HG03039 (cell line): ENCODE results near the gene DCST1.

Experiments used
- ATAC-seq: cut with Tn5 transposase; IDR thresholded peaks from one replicate; pipeline ENCODE4 v1.9.1; 2021; ENCODE audit warnings: mild to moderate bottlenecking, moderate library complexity; ENCODE audit not compliant: unreplicated experiment

DCST1 gene

DNA sequence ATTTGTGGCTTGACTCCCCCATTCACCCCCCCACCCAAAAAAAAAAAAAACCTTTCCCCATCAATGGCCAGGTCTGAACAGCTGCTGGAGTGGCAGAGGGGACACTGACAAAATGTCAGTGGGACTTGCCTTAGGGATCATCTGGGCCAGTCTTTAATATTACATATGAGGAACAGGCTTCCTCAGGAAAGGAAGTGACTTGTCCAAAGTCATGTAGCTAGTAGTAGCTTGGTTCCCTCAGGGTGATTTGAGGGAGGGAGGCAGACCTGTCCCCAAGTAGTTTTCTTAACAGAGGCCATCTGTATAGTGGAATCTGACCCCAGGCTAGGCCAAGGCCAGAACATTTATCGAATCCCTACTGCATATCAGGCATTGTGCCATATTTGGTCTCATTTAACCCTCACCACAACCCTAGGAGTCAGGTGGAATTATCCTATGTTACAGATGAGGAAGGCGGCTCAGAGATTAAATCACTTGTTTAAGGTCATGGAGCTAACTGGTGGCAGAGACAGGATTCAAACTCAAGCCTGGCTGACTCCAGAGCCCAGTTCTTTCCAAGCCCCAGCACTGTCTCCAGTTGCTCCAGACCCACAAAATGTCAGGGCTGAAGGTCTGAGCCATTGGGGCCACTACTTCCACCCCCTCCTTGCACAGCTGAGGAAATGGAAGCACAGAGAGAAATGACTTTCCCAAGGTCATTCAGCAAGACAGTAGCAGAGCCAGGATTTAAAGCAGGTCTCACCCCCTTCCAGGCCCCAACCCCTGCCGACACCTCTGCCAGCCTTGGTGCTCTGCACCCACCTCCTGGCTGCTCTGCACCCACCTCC is 20.6 kb upstream of the DCST1 start:
- ATAC-seq = no peak

DNA sequence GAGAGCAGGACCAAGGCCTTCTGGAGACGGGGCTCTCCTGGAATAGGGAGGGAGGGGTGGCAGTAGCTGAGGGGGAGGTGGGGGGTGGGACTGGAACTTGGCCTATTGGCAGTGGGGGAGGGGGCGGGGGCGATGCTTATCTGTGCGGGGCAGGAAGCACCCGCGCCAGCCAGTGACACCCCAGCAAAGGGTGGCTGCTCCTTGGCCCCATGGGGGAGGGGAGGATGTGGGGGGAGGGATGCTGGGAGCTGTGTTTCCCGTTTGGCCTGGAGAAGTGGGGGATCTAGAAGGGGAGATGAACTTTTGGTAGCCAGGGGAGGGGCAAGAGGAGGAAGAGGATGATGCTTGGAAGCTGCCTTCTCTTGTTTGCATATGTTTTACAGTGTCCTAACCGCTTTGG is 20.0 kb upstream of the DCST1 start:
- no peak for ATAC-seq

DNA sequence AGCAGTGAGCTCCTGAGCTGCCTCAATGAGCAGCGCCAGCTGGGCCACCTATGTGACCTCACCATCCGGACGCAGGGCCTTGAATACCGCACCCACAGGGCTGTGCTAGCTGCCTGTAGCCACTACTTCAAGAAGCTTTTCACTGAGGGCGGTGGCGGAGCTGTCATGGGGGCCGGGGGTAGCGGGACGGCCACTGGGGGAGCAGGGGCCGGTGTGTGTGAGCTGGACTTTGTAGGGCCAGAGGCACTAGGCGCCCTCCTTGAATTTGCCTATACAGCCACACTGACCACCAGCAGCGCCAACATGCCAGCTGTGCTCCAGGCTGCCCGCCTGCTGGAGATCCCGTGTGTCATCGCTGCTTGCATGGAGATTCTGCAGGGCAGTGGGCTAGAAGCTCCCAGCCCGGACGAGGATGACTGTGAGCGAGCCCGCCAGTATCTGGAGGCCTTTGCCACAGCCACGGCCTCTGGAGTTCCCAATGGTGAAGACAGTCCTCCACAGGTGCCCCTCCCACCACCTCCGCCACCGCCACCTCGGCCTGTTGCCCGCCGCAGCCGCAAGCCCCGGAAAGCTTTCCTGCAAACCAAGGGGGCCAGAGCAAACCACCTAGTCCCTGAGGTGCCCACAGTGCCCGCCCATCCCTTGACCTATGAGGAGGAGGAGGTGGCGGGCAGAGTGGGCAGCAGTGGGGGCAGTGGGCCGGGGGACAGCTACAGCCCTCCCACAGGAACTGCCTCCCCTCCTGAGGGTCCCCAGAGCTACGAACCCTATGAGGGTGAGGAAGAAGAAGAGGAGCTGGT is 18.7 kb upstream of the DCST1 start:
- no peak for ATAC-seq

DNA sequence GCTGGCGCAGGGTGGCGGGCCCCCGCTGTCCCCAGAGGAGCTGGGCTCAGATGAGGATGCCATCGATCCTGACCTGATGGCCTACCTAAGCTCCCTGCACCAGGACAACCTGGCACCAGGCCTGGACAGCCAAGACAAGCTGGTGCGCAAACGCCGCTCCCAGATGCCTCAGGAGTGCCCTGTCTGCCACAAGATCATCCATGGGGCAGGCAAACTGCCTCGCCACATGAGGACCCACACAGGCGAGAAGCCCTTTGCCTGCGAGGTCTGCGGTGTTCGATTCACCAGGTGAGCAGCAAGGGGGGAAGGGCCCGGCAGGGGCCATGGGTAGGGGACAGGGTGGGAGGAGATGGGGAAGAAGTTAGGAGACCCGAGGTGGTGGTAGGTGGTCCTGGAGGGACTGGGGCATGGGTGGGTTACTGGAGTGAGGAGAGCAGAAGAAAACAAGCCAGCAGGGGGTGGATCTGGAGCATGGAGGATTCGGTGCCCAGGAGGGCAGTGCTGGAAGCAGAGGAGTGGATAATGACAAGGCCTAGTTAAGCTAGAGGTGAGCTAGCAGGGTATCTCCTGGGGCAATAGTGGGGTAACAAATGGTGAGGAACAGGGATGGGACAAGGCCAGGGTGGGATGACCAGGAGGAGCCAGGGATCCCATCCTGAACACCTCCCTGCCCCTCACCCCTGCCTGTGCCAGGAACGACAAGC is 17.9 kb upstream of the DCST1 start:
- no peak for ATAC-seq

DNA sequence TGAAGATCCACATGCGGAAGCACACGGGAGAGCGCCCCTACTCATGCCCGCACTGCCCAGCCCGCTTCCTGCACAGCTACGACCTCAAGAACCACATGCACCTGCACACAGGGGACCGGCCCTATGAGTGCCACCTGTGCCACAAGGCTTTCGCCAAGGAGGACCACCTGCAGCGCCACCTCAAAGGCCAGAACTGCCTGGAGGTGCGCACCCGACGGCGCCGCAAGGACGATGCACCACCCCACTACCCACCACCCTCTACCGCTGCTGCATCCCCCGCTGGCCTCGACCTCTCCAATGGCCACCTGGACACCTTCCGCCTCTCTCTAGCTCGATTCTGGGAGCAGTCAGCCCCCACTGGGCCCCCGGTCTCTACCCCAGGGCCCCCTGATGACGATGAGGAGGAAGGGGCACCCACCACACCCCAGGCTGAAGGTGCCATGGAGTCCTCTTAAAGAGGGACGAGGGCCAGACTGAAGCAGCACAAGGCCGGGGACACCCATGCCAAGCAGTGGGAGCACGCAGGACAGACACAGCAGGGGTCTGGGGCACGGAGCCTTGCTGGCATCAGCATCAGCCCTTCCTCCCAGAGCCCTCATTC is 17.3 kb upstream of the DCST1 start:
- no peak for ATAC-seq

DNA sequence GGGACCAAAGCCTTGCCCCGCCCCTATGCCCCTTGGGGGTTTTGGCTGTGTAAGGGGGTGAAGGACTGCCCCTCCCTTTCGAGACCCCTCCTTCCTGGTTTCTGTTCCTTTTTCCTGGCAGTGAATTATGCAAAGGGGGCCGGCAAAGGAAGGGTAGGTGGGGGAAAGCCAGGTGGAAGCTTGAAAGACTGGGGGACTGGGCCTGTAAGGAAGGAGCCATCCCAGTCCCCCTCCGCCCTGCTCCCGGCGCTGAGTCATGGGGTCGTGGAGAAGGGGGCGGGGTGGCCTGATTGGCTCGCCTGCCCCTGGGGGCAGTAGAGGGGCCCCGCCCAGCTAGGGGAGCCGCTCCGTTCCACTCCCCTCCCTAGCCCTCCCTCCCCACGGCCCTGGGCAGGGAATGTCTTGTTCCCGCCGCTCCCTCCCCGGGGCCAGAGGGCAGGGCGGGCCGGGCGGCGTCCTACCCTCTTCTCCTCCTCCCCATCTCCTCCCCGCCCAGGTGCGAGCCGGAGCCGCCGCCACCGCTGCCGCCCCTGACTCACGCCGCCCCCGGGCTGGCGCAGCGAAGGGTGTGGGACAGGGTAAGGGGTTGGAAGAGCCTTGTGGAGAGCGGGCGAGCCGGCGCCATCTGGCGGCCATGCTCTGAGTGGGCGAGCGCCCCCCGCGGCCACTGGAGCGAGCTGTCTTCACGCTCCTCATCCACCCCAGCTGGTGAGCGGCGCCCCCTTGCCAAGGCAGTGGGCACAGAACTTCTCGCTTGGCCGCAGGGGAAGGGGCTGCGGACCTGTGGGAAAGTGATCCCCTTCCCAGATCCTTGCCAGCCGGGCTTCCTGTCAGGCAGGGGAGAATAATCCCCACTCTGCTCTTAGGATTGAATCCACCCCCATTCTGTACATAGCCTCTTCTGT is 16.3 kb upstream of the DCST1 start:
- ATAC-seq = peak; percentile 59

DNA sequence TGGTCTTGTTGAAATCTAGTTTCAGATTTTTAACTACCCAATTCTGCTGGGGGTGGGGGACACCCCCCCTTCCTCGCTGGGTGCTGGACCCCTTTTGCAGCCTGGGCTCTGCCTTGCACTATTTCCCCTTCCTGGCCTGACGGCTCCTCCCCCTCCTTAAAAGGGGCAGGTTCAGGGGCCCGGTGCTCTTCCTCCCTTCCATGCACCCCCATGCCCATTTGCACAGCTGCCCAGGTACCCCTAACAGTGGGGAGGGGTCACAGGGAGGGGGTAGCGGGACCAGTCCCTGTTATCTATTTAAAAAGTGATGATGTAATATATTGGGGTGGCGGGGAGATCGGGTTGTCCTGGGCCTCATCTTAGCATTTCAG is 15.7 kb upstream of the DCST1 start:
- no peak for ATAC-seq

DNA sequence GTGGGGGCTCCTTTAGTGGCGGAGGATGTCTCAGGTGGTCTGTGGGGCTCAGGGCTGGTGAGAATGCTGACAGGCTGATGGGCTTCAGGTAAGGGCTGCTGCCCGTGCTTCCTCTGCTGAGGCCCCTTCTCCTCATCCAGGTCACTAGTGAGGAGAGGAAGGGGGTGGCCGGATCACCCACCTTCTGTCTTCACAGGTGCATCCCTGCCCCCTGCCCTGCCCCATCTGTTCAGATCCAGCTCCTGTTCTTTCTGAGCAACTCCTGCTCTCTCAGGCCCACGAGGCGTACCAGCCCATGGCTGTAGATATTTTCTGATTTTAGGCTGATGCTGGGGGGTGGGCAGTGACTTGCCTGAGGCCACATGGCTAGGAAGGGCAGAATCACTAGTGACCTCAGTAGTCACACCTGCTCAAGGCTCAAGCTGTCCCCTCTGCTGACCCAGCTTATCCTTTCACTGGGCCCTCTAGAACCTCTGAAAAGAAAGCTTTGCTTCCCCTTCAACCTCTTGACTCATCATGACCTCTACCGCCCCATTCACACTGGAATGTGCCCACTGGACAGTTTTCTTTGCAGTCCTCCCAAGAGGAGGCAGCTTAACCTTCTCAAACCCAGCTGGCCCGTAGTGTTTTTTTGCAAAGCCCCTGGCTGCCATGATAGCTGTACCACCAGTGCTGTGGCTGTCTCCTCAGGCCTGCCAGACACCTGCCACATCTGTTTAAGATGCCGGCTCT is 14.8 kb upstream of the DCST1 start:
- no peak for ATAC-seq

DNA sequence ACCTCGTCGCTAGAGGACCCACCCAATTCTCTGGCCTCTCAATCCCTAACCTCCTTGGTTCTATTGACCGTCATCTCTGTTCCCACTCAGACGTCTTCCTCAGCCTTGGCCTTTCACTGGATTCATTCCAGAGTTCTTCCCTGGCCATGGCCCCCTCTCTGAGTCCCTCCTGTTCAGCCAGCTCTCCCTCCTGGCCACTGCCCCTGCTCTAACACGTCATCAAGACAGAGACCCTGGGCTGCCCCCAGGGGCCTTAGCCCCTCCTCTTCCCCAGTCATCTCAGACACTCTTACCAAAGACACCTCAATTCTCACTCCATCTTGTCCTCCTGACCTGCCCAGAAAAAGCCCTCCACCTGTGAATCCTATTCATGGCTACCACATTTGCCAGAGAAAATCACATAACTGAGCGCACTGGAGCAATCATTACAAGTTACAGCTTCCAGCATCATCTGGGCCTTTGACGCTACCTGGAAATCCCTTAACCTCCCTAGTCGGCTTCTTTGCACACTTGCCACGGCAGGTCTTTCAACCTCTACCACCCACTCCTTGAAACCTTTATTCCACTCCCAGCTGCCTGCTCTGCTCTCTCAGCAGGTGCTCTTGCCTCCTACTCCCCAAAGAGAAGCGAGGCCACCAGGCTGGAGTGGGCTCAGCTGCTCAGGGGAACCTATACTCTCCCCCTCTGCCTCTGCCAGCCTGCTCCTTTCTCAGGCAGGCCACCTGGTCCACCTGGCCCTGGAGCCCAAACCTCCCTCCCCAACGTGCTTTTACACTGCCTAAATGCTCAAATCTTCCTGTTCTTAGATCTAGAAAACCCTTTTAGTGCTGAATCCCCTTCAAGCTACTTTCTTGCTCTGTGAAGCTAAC is 14.0 kb upstream of the DCST1 start:
- no peak for ATAC-seq

DNA sequence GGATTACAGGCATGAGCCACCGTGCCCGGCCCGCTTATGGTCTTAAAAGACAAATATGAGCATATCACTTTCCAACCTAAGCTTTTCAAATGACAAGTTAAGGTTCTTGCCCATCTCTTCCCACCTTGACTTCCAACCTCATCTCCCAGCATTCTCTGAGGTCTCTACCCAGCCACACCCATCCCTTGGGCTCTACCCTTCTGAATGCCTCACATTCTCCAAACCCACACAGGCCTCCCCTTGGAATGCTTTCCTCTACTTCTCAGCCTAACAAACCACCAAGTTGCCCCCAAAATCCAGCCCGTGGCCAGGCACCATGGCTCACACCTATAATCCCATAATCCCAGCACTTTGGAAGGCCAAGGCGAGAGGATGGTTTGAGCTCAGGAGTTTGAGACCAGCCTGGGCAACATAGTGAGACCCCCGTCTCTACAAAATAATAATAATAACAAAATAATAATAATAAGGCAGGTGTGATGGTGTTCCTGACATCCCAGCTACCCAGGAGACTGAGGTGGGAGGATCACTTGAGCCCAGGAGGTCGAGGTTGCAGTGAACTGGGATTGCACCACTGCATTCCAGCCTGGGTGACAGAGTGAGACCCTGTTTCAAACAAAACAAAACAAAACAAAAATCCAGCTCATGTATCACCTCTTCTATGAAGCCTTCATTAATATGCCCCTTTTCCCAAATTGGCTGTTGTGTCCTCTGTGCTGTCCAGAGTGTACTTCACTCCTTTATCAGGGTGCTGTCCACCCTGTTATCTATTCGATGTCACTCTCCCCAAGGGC is 11.3 kb upstream of the DCST1 start:
- no peak for ATAC-seq

DNA sequence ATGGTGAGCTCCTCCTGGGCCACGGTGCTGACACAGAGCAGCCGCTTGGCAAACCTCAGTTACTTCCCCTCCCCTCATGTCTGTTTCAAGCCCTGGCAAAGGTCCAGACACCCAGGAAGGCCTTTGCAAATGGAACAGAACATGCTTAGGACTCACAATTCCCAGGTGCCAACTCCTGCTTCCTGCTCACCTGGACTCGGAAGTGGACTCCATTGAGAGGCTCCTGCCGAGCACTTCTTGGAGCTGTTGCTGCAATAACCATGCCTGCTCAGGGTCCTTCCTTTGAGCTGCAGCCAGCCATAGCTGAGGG is 10.7 kb upstream of the DCST1 start:
- no peak for ATAC-seq

DNA sequence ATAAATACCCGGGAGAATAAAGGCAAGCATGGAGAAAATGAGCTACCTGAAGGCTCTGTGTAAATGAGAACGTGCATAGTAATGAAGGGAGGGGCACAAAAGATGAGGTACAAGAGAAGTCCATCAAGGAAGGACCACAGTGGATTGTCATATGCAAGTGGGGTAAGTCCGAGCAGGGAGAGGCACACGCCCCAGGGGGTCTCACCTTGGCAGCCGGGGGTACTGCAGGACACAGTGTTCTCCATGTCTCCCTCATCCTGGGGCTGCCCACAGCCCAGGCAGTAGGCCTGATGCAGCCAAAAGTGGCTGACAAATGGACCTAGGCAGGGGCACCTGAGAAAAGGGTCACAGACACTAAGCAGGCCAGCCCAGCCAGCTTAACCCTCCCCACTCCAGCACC is 10.0 kb upstream of the DCST1 start:
- no peak for ATAC-seq

DNA sequence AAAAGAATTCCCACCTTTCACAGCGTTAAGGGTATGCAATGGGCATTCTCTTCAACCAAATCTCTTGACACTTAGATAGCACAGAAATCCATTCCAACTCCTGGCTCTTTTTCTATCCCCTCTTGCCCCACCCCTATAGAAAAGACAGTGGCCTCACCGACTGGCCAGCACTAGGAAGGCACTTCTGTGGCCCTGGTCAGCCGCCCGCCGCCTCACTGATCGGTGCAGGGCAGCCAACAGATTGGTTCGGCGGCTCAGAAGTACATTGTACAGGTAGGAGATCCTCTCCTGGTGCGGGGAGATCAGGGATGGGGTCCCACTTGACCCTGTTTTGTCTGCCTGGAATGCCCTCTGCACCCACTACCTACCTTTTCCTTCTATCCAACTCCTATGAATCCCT is 9.3 kb upstream of the DCST1 start:
- ATAC-seq = no peak

DNA sequence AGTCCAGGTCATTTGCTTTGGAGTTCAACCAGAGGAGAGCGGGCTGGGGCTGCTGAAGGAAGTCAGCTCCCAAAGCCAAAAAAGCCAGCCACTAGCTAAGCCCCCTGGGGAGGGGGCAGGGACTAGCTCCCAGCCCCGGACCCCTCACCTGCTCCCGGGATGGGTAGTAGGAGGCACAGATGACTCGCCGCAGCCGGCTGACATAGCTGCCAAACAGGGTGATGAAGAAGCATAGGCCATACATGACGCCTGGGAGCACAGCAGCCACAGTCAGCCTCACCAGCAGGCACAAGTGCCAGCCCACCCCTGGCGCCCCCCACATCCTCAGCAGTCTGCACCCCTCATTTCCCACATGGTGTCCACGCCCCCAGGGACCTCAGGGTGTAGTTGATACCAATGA is 7.5 kb upstream of the DCST1 start:
- no peak for ATAC-seq

DNA sequence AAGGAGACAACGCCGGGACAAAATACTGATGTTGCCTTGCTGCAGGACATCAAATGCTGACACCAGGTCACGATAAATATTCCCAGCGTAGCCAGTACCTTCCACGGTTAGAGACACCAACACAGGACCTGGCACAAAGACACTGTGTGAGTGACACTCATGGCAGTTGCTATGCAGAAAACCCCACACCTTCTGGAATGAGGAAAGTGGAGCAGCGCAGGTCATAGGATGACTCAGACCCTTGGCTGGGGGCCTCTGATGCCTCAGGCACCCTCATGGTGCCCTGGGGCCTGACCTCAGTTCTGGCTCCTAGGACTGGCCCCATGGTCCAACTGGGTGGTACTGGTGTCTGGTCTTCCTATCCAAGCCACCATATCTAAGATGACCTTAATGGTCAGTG is 7.0 kb upstream of the DCST1 start:
- no peak for ATAC-seq

DNA sequence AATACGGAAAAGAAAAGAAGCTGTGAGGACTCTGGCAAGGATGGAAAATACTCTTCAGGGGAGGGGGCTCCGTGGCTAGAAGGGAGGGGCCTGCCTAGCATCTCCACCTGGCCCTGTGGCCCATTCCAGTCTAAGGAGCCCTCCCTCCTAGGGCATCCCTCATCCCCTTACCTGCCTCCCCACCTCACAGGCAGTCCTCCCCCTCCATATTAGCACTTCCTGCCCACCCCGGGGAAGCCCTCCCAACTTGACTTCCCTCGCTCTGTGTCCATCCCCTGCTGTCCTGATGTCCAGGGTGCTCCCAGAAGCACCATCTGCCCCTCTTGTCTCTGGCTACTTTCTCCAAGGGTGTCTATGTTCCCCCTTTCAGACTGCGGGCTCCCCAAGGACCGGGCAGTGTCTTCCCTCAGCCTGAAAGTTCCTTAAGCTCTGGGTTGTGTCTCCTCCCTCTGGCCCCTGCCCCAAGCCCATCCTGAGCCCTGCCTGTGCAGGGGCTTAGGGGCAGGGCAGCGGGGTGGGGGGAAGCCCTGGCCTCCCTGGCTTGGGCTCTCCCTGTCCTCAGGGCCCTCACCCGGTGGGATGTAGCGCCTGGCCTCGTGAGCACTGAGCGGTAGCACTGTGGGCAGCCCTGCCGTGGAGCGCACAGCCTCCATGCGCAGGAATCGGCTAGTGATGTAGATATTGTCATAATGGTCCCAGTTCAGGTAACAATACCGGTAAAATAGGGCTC is 3.9 kb upstream of the DCST1 start:
- ATAC-seq = no peak

DNA sequence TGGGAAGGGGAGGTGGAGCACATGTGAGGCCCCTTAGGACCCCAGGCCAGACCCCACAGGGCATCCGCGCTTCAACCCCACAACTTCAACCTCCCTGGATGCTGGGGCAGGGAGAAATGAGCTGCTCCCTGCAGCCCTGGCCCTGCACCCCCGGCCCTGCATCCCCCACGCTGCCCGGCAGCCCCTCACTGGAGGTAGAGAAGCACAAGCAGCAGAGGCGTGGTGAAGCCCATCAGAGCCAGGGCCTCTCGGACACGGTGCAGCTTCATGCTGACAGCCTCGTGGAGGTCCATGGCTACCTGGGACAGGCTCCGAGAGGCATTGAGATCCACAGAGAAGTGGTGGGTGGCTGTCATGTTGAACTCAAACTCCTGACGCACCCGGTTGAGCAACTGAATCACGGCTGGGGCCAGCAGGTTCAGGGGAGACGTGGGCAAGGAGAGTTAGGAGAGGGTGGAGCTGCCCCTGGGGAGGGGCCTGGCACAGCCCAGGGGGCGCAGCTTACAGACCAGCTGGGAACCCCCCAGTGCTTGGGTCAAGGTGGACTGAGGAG is 3.3 kb upstream of the DCST1 start:
- no peak for ATAC-seq
